Lower leg skin (tissue), 4 donors: ENCODE measurements around the gene BCAP31. TPM values are rescaled to one million over a fixed set of nuclear protein-coding genes. Genes with fewer than 3 reads are reported as not detected.
"Not testable (repeated sequence)": the region's sequence is repeated elsewhere in the genome, so short reads cannot be mapped to it uniquely, and the experiment has no call there.

Experiments
- DNase-seq, 2 donors: peaks; one replicate each; pipeline ENCODE4 v3.0.0-alpha.2; 2019; ENCODE audit warnings: low spot score in 2 of 2
- H3K4me3 ChIP-seq: fragments of 200-600 bp; sonication (generic); 2 replicates; pipeline ENCODE4 v1.5.1; 2017; ENCODE audit warnings: mild to moderate bottlenecking, low read depth; ENCODE audit not compliant: poor library complexity, severe bottlenecking
- POLR2A ChIP-seq, 2 donors: fragments of 450-650 bp; IDR thresholded peaks; one replicate each; pipeline ENCODE4 v1.6.1; 2016 to 2017; ENCODE audit warnings: antibody characterized with exemption in 2 of 2, mild to moderate bottlenecking in 1 of 2, moderate library complexity in 1 of 2
- WGBS, 2 donors: methylation state at CpG; one replicate each; pipeline ENCODE4 v1.1.5; 2018; 5-methylcytosine and 5-hydroxymethylcytosine counted together
- intact Hi-C: fragments of 100-400 bp; cut with DNase I; formaldehyde crosslinking; loops from one replicate; pipeline ENCODE4 v1.15.0; 2023; ENCODE audit warnings: low total_unique reads
- total RNA-seq, 4 donors: library from RNA; depleted of rRNA; stranded (reverse); fragments of >200 nt; gene quantifications; one replicate each; pipeline ENCODE4 v1.1.0, GENCODE V29; 2016
- TF ChIP-seq, protein P1 (sequence below), 3 donors: fragments of 450-650 bp; IDR thresholded peaks; one replicate each; pipeline ENCODE4 v1.5.1; 2016; ENCODE audit warnings: antibody characterized with exemption in 3 of 3, mild to moderate bottlenecking in 3 of 3, moderate library complexity in 2 of 3

BCAP31 gene
- total RNA-seq, 4 donors from 2014 or later, result 139 to 210 (median 169) TPM

GRCh38 chrX:153746359-153746758 is 22.2 kb upstream of the BCAP31 start:
- intact Hi-C loops, result no loop called here
- DNase-seq, result no peak
- H3K4me3 ChIP-seq, result no peak overlapping the region
- 82 to 89% methylated on average over 3 of the region's 3 CpGs for WGBS, 2 donors
- no peak for TF ChIP-seq POLR2A (IDR thresholded peaks at IDR 0.05)
- TF ChIP-seq, protein P1, sequence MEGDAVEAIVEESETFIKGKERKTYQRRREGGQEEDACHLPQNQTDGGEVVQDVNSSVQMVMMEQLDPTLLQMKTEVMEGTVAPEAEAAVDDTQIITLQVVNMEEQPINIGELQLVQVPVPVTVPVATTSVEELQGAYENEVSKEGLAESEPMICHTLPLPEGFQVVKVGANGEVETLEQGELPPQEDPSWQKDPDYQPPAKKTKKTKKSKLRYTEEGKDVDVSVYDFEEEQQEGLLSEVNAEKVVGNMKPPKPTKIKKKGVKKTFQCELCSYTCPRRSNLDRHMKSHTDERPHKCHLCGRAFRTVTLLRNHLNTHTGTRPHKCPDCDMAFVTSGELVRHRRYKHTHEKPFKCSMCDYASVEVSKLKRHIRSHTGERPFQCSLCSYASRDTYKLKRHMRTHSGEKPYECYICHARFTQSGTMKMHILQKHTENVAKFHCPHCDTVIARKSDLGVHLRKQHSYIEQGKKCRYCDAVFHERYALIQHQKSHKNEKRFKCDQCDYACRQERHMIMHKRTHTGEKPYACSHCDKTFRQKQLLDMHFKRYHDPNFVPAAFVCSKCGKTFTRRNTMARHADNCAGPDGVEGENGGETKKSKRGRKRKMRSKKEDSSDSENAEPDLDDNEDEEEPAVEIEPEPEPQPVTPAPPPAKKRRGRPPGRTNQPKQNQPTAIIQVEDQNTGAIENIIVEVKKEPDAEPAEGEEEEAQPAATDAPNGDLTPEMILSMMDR (IDR thresholded peaks at IDR 0.05), result no peak

DNA sequence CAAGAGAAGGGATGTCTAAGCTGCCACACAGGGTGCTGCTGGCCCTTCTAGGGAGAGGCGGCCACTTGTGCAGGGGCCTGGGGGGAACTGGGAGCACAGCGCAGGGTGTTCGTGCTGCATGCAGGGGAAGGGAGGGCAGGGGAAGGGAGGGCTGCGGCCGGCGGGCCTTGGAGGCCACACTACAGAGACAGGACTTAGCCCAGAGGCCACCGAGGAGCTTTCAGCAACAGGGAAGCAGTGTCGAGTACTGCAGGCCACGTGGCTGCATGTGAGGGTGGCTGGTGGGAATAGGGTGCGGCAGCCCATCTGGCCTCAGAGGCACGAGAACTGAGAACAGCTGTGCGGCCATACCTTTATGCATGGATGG is 20.9 kb upstream of the BCAP31 start:
- H3K4me3 ChIP-seq, intact Hi-C loops: not testable (repeated sequence)
- peak in 1 of 2 donors; percentile 83 for DNase-seq
- 20 to 66% methylated on average over 10 to 12 of the region's 12 CpGs for WGBS, 2 donors

- H3K4me3 ChIP-seq, result no peak overlapping the region
- 10 to 32% methylated on average over 16 to 37 of the region's 38 CpGs for WGBS, 2 donors
- TF ChIP-seq POLR2A (IDR thresholded peaks at IDR 0.05), result no peak
- TF ChIP-seq, protein P1 (IDR thresholded peaks at IDR 0.05), result no peak
- peak in 1 of 2 donors; percentile 86 for DNase-seq
- intact Hi-C loops, result no loop called here
Observed at GRCh38 chrX:153744210-153745066, 20.3 kb upstream of the BCAP31 start.

- intact Hi-C loops, H3K4me3 ChIP-seq: not testable (repeated sequence)
- WGBS, 2 donors, result 39 to 40% methylated on average over 4 to 15 of the region's 35 CpGs
- peak; percentile 70 to 94 for DNase-seq
Observed at GRCh38 chrX:153743468-153744209, 19.5 kb upstream of the BCAP31 start.

DNA sequence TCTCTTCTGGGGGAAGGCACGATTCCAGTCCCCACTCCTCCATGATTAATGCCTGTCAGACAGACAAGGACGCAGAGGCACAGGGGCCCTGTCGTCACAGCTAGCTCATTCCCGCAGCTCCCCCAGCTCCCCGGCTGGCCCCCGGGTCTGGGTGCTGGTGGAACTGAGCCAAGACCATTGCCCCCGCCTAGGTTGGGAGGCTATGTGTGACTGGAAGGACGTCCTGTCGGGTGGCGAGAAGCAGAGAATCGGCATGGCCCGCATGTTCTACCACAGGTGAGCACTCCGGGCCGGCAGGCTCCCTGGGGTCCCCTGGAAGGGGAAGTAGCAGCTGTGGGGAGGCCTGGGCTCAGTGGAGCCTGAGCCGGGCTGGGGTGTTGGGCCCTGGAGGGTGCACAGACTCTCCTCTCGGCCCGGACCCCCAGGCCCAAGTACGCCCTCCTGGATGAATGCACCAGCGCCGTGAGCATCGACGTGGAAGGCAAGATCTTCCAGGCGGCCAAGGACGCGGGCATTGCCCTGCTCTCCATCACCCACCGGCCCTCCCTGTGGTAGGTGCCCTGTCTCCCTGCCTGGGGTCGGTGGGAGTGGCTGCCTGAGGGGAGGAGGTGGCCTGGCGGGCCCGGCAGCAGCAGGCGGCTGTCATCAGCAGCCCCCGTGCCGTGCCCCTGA is 18.7 kb upstream of the BCAP31 start:
- WGBS, 2 donors, result 69 to 75% methylated on average over 13 to 32 of the region's 32 CpGs
- intact Hi-C loops, H3K4me3 ChIP-seq: not testable (repeated sequence)
- peak in 1 of 2 donors; percentile 86 for DNase-seq

DNA sequence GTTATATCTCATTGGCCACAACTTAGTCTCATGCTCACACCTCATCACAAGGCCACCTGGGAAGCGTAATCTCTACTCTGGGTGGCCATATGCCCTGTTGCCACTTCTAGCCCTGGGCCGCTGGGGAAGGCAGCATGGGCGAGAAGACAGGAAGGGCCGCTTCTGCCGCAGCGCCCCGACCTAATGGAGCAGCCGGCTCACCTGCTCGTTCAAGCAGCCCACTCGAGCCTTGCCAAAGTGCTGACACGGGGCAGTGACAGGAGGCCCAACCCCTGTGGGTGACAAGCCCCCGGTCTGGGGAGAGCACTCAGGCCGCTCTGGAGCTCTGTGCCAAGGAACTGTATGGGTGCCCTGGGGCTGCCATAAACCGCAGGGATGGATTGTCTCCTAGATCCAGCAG is 17.9 kb upstream of the BCAP31 start:
- 93 to 94% methylated on average over 12 to 13 of the region's 14 CpGs for WGBS, 2 donors
- intact Hi-C loops, H3K4me3 ChIP-seq: not testable (repeated sequence)
- peak in 1 of 2 donors; percentile 82 for DNase-seq

- peak in 1 of 2 donors; percentile 74 for DNase-seq
- H3K4me3 ChIP-seq, result no peak overlapping the region
- WGBS, 2 donors, result 94 to 95% methylated on average over 3 to 13 of the region's 14 CpGs
- intact Hi-C loops, result no loop called here
- TF ChIP-seq, protein P1 (IDR thresholded peaks at IDR 0.05), result no peak
- TF ChIP-seq POLR2A (IDR thresholded peaks at IDR 0.05), result no peak
Observed at GRCh38 chrX:153741446-153741845, 17.3 kb upstream of the BCAP31 start.
